ENCODE measurements around the gene GMPPA.

The GMPPA gene

DNA sequence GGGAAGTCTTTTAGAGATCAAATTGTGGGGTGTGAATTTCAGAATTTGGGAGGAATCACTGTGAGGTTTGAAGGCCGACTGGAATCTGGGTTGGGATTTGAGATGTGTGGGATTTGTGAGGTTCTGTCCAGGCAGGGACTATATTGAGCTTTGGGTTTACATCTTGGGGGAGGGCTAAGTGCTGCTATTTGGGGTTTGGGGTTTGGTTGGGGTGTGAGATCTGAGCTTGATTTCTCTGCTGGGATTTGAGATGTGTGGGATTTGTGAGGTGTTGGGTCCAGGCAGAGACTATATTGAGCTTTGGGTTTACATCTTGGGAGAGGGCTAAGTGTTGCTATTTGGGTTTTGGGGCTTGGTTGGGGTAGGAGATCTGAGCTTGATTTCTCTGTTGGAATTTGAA is 864 bp downstream of the GMPPA start:
- TF ChIP-seq, protein P1, sequence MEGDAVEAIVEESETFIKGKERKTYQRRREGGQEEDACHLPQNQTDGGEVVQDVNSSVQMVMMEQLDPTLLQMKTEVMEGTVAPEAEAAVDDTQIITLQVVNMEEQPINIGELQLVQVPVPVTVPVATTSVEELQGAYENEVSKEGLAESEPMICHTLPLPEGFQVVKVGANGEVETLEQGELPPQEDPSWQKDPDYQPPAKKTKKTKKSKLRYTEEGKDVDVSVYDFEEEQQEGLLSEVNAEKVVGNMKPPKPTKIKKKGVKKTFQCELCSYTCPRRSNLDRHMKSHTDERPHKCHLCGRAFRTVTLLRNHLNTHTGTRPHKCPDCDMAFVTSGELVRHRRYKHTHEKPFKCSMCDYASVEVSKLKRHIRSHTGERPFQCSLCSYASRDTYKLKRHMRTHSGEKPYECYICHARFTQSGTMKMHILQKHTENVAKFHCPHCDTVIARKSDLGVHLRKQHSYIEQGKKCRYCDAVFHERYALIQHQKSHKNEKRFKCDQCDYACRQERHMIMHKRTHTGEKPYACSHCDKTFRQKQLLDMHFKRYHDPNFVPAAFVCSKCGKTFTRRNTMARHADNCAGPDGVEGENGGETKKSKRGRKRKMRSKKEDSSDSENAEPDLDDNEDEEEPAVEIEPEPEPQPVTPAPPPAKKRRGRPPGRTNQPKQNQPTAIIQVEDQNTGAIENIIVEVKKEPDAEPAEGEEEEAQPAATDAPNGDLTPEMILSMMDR (conservative IDR thresholded peaks at IDR 0.05; ENCODE audit: low read depth, low read length): no peak
- peak overlapping the region; percentile 82 for H3K4me3 ChIP-seq (ENCODE audit: low read length)
- DNase-seq (ENCODE audit: low read depth): no peak

DNA sequence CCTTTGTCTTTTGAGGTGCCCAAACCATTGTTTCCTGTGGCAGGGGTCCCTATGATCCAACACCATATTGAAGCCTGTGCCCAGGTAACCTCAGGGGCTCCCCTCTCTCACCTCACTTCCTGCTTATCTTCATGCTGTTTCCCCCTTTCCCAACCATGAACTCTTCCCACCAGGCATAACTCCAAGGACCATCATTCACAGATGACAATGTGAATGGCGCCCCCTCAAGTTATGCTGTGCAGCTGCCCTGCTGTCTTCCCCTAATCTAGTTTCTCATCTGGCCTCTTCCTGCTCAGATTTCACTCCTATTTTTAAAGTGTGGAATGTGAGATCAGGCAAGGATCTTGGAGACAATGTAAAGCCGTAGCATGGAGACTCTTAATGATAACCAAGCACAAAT is 1.4 kb downstream of the GMPPA start:
- DNase-seq (ENCODE audit: low read depth): no peak
- no peak overlapping the region for H3K4me3 ChIP-seq (ENCODE audit: low read length)
- TF ChIP-seq, protein P1 (conservative IDR thresholded peaks at IDR 0.05; ENCODE audit: low read depth, low read length): peak; percentile 28

DNA sequence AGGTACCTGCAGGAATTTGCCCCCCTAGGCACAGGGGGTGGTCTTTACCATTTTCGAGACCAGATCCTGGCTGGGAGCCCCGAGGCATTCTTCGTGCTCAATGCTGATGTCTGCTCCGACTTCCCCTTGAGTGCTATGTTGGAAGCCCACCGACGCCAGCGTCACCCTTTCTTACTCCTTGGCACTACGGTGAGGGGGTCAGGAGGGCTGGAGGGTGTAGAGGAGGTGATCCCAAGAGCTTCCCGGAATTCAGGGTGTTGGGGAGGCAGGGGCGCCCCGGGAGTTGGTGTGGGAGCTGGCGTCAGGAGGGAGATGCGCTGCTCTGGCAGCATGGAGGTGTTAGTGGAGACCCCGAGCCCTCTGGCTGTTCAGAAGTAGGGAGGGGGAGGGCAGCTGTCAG is 3.2 kb downstream of the GMPPA start:
- TF ChIP-seq, protein P1 (conservative IDR thresholded peaks at IDR 0.05; ENCODE audit: low read depth, low read length): no peak
- H3K4me3 ChIP-seq (ENCODE audit: low read length): no peak overlapping the region
- no peak for DNase-seq (ENCODE audit: low read depth)

DNA sequence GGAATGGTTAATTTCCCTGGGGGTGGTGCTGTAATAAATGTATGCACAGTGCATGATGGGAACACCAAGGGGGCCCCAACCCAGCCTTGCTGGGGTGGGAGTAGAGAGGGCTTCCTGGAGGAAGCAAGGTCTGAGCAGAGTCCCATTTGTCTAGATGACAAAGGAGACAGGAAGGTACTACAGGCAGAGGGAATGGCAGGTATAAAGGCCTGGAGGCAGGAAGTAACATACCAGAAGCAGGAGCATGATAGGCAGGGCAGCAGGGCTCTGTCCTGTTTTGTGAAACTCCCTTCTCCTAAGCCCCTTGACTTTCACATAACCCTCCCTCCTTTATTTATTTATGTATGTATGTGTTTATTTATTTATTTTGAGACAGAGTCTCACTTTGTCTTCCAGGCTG is 3.9 kb downstream of the GMPPA start:
- H3K4me3 ChIP-seq (ENCODE audit: low read length): no peak overlapping the region
- DNase-seq (ENCODE audit: low read depth): no peak
- TF ChIP-seq, protein P1 (conservative IDR thresholded peaks at IDR 0.05; ENCODE audit: low read depth, low read length): no peak

DNA sequence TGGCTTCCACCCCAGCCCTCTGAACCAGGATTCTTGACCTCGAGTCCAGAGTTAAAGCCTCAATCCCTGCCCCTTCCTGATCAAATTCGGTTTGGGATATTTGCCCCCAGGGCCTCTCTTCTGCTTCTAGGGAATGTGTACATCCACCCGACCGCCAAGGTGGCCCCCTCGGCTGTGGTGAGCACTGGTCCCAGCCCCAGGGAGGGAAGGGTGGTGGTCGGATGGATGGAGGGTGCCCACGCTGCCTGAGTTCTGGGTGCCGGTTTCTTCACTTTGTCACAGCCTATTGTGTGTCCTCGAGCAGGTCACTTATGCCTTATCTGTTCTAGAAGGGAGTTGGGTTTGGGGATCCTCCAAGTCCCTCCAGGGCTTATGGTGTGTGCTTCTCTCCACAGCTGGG is 6.9 kb downstream of the GMPPA start:
- no peak for DNase-seq (ENCODE audit: low read depth)
- TF ChIP-seq, protein P1 (conservative IDR thresholded peaks at IDR 0.05; ENCODE audit: low read depth, low read length): no peak
- no peak overlapping the region for H3K4me3 ChIP-seq (ENCODE audit: low read length)

DNA sequence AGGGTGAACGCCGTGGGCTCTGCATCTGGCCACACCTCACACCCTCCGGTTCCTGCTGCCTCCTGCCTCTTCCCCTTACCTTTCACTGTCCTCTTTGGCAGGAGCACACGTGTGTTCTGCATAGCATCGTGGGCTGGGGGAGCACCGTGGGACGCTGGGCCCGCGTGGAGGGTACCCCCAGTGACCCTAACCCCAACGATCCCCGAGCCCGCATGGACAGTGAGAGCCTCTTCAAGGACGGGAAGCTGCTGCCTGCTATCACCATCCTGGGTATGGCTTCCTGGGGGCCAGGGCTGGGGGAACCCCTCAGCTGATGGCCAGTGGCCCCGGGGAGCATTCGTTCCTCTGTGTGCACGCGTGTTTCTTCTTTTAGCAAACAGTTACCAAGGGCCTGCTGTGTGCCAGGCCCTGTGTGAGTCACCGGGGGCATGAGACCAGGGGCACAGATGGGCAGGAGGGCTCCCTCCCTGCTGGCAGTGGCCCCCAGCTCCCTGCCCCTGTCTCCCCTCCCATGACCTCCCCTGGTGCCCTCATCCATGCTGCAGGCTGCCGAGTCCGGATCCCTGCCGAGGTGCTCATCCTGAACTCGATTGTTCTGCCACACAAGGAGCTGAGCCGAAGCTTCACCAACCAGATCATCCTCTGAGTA is 7.6 kb downstream of the GMPPA start:
- DNase-seq (ENCODE audit: low read depth): no peak
- no peak overlapping the region for H3K4me3 ChIP-seq (ENCODE audit: low read length)
- TF ChIP-seq, protein P1 (conservative IDR thresholded peaks at IDR 0.05; ENCODE audit: low read depth, low read length): no peak

DNA sequence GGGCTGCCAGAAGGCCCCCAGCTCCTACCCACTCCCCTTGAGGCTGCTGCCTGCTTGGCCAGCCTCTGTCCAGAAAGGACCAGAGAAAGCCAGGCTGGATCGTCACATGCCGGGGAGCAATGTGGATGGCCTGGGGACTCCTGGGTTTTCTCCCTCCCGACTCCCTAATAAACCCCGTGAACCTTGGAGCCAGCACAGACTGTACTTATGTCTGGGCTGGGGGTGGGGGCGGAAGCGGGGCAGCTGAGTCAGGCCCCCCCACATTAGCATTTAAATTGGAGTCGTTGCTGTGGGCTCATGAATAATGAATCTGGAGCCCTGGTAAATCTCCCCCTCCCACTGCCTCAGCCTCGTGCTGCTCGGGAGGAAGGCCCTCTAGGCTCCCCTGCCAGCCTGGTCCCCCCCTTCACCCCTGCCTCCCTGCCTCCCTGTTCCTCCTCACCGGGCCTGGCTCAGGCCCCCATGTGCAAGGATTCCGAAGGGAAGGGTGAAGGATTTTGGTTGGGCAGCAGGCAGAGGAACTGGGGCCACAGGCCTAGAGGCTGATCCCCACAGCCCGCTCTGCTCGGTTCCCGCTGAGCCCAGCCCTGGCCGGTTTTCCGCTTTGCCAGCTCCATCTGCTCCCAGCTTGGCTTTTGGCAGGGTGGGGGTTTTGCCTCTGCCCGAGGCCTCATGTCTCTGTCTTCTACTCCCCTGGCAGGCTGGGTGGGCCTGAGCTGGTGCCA is 8.3 kb downstream of the GMPPA start:
- TF ChIP-seq, protein P1 (conservative IDR thresholded peaks at IDR 0.05; ENCODE audit: low read depth, low read length): no peak

More for the DNA sequence above, 8.3 kb downstream of the GMPPA start:
- no peak overlapping the region for H3K4me3 ChIP-seq (ENCODE audit: low read length)
- DNase-seq (ENCODE audit: low read depth): no peak

All from retinal pigment epithelial cell (primary cell).